Endothelial cell of umbilical vein (primary cell): ENCODE results near the gene ITM2B. TPM values are rescaled to one million over a fixed set of nuclear protein-coding genes. Genes with fewer than 3 reads are reported as not detected.

ENCODE experiments used
- BruUV-seq: library from RNA; stranded (reverse); fragments of 400-500 nt; replicated peaks from 2 replicates; lab custom pipeline; 2021; lab: Mats Ljungman, UMichigan
- CTCF ChIA-PET: fragments of 300-600, 350-600 bp; sonication (Branson Sonifier 250); formaldehyde crosslinking; loops from one replicate; lab custom pipeline; 2021; ENCODE audit warnings: antibody characterized with exemption, inconsistent platforms; lab: Charles Lee
- POLR2A ChIA-PET: fragments of 300-600, 350-600 bp; sonication (Branson Sonifier 250); formaldehyde crosslinking; loops from one replicate; lab custom pipeline; 2021; ENCODE audit warnings: antibody characterized with exemption, inconsistent platforms; lab: Charles Lee
- DNase-seq: peaks from one replicate; pipeline ENCODE4 v3.0.0-alpha.2; 2011; ENCODE audit warnings: low read depth, low spot score
- FAIRE-seq: peaks from 2 replicates; lab custom pipeline; 2011; peaks lifted over from hg19 to GRCh38; lab: Jason Lieb, UNC
- H2AFZ ChIP-seq: 2 replicates; pipeline ENCODE4 v1.6.0; 2012; ENCODE audit warnings: low read depth, low read length, control low read depth, inconsistent platforms
- H3K27ac ChIP-seq: 2 replicates; pipeline ENCODE4 v1.5.1; 2011; ENCODE audit warnings: low read depth, mild to moderate bottlenecking, control low read depth, low read length, moderate library complexity; ENCODE audit not compliant: insufficient read depth
- H3K27me3 ChIP-seq, 2 experiments: 2 replicates each; pipeline versions ENCODE4 v1.6.0 to v1.6.1; 2011; ENCODE audit warnings: low read length in 2 of 2, mixed read lengths in 1 of 2; ENCODE audit not compliant: control insufficient read depth in 2 of 2, insufficient read depth in 2 of 2
- H3K36me3 ChIP-seq, 2 experiments: 2 replicates in 1 of 2; 3 replicates in 1 of 2; pipeline ENCODE4 v1.5.1; 2011; ENCODE audit warnings: low read length in 2 of 2, mild to moderate bottlenecking in 1 of 2, moderate library complexity in 1 of 2; ENCODE audit not compliant: control insufficient read depth in 2 of 2, insufficient read depth in 2 of 2; ENCODE audit errors: extremely low read depth in 1 of 2
- H3K4me1 ChIP-seq: 3 replicates; pipeline ENCODE4 v1.5.1; 2011; ENCODE audit warnings: mild to moderate bottlenecking, low read length; ENCODE audit not compliant: control insufficient read depth, insufficient read depth; ENCODE audit errors: extremely low read depth
- H3K4me2 ChIP-seq: 2 replicates; pipeline ENCODE4 v1.6.1; 2011; ENCODE audit warnings: low read length, control low read depth, mixed read lengths; ENCODE audit not compliant: insufficient read depth
- H3K4me3 ChIP-seq, 3 experiments: fragments of 200-600 bp in 1 of 3; sonication (generic), shearing (Covaris generic) in 1 of 3; replicated peaks in 1 of 3; 2 replicates each; pipeline ENCODE4 v1.5.1; 2011 to 2016; ENCODE audit warnings: control low read depth in 3 of 3, low read length in 3 of 3, mild to moderate bottlenecking in 2 of 3, inconsistent platforms in 1 of 3, low read depth in 1 of 3, moderate library complexity in 1 of 3; ENCODE audit not compliant: insufficient read depth in 1 of 3
- H3K79me2 ChIP-seq: 2 replicates; pipeline ENCODE4 v1.6.0; 2012; ENCODE audit warnings: low read length, inconsistent platforms; ENCODE audit not compliant: control insufficient read depth, insufficient read depth
- H3K9ac ChIP-seq: replicated peaks from 2 replicates; pipeline ENCODE3; 2011; ENCODE audit warnings: low read length, control low read depth; ENCODE audit not compliant: insufficient read depth; ENCODE audit errors: extremely low read depth
- H3K9me1 ChIP-seq: replicated peaks from 3 replicates; pipeline ENCODE4 v1.6.0; 2011; ENCODE audit warnings: mild to moderate bottlenecking, low read length; ENCODE audit not compliant: control insufficient read depth, insufficient read depth; ENCODE audit errors: extremely low read depth
- H3K9me3 ChIP-seq: replicated peaks from 2 replicates; pipeline ENCODE4 v1.5.1; 2012; ENCODE audit warnings: low read length, inconsistent platforms; ENCODE audit not compliant: control insufficient read depth, insufficient read depth
- H4K20me1 ChIP-seq: replicated peaks from 2 replicates; pipeline ENCODE3; 2011; ENCODE audit warnings: mild to moderate bottlenecking, low read length; ENCODE audit not compliant: control insufficient read depth, insufficient read depth; ENCODE audit errors: extremely low read depth
- EZH2 ChIP-seq: IDR thresholded peaks from 2 replicates; pipeline ENCODE4 v1.6.1; 2012; ENCODE audit warnings: borderline replicate concordance, low read depth, mild to moderate bottlenecking, moderate library complexity, low read length, inconsistent platforms; ENCODE audit not compliant: severe bottlenecking
- GATA2 ChIP-seq: IDR thresholded peaks from 2 replicates; pipeline ENCODE4 v1.7.0; 2011; ENCODE audit warnings: low read depth, mild to moderate bottlenecking, moderate library complexity, mixed read lengths, low read length; ENCODE audit not compliant: insufficient read length, insufficient read depth
- JUN ChIP-seq: IDR thresholded peaks from 2 replicates; pipeline ENCODE4 v1.6.1; 2011; ENCODE audit warnings: borderline replicate concordance, low read depth; ENCODE audit not compliant: insufficient read length, insufficient read depth
- POLR2A ChIP-seq: IDR thresholded peaks from 2 replicates; pipeline ENCODE4 v1.6.1; 2012; ENCODE audit warnings: low read depth, mild to moderate bottlenecking, control low read depth, low read length
- POLR2AphosphoS5 ChIP-seq: IDR thresholded peaks from 2 replicates; pipeline ENCODE4 v1.6.1; 2012; ENCODE audit warnings: low read depth, mild to moderate bottlenecking, control low read depth, low read length, moderate library complexity; ENCODE audit not compliant: insufficient read depth
- dilution Hi-C: fragments of 300-500 bp; cut with MboI; formaldehyde crosslinking; loops from one replicate; pipeline ENCODE4 v1.15.0; 2019; ENCODE audit warnings: low sequenced_read_pairs; ENCODE audit not compliant: extremely low pct_ligation_motif_present
- intact Hi-C: fragments of 100-400 bp; cut with micrococcal nuclease; formaldehyde crosslinking; loops from one replicate; pipeline ENCODE4 v1.10.0; 2022
- polyA plus RNA-seq, 4 experiments: library from polyadenylated mRNA; depleted of rRNA in 3 of 4; stranded (reverse) in 3 of 4; unstranded in 1 of 4; fragments of >200 nt; gene quantifications; 2 replicates each; pipeline versions ENCODE4 v1.2.1 to v1.2.3, GENCODE V29; 2011 to 2012; ENCODE audit warnings: missing spikeins in 1 of 4
- total RNA-seq: library from RNA; stranded (reverse); gene quantifications from 2 replicates; pipeline ENCODE4 v1.2.3, GENCODE V29; 2021
- TF ChIP-seq, protein P1 (sequence below), 2 donors: IDR thresholded peaks; 1 replicate in 1 of 2; 2 replicates in 1 of 2; pipeline ENCODE4 v1.5.1; 2011; ENCODE audit warnings: low read length in 2 of 2, mild to moderate bottlenecking in 2 of 2, moderate library complexity in 2 of 2, control low read depth in 1 of 2, inconsistent platforms in 1 of 2, low read depth in 1 of 2; ENCODE audit not compliant: insufficient read depth in 1 of 2; ENCODE audit errors: extremely low read depth in 1 of 2

Gene ITM2B
- total and polyA plus RNA-seq, 2 donors (not counting 3 experiments of a cell fraction or from before 2014, with no cell fraction given): 150 to 271 TPM

DNA sequence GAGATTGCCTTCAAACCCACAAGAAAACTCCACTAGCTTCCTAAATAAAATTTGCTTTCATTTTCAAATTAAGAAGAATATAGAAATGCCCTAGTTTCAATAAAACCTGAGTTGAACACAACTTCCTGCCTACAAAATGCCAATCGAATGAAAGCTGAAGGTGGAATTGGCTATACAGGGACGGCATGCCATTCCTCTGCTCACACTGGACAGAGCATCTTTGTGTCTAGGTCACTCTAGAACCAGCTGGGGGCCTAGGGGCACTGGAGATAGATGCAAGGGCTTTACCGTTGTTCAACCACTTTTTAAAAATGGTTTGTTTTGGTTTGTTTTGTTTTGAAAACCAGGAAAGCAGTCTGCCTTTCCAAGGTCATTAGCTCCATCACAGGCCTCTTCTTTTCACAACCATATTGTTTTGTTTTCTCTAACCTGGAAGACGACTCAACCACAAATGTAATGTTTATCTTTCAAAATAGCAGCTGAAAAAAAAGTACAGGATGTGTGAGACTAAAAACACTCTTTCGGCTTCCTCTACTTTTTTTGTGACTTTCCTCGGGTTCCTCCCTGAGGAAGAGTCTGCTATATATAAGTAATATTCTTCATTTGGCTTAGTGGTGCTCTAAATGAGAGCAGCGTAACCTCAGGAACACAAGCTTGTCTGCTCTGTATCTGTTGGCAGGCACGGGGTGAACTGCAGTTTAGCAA, 11.9 kb upstream of the ITM2B start:
- no TSS peak for BruUV-seq

More for the DNA sequence above, 11.9 kb upstream of the ITM2B start:
- Histone ChIP-seq H3K27ac (no peak overlapping the region), H3K9ac (no peak overlapping the region), H3K4me1 (peaks cover 6% of the 10 kb centered on the region), H3K4me3 (no peak overlapping the region), H3K27me3 (peaks cover 0 to 1% of the 10 kb centered on the region in 2 experiments), H3K36me3 (no peaks in the 10 kb centered on the region), H3K79me2 (no peaks in the 10 kb centered on the region), H3K9me1 (no peaks in the 10 kb centered on the region), H3K9me3 (no peaks in the 10 kb centered on the region), H4K20me1 (no peaks in the 10 kb centered on the region), H2AFZ (no peak overlapping the region), H3K4me2 (peak overlapping the region; percentile 4)
- POLR2A ChIA-PET: no interaction called here
- FAIRE-seq: no peak
- intact Hi-C loops: no loop called here
- TF ChIP-seq POLR2AphosphoS5 (no peak), GATA2 (no peak), EZH2 (no peak), JUN (no peak), POLR2A (no peak)
- TF ChIP-seq, protein P1, sequence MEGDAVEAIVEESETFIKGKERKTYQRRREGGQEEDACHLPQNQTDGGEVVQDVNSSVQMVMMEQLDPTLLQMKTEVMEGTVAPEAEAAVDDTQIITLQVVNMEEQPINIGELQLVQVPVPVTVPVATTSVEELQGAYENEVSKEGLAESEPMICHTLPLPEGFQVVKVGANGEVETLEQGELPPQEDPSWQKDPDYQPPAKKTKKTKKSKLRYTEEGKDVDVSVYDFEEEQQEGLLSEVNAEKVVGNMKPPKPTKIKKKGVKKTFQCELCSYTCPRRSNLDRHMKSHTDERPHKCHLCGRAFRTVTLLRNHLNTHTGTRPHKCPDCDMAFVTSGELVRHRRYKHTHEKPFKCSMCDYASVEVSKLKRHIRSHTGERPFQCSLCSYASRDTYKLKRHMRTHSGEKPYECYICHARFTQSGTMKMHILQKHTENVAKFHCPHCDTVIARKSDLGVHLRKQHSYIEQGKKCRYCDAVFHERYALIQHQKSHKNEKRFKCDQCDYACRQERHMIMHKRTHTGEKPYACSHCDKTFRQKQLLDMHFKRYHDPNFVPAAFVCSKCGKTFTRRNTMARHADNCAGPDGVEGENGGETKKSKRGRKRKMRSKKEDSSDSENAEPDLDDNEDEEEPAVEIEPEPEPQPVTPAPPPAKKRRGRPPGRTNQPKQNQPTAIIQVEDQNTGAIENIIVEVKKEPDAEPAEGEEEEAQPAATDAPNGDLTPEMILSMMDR (IDR thresholded peaks at IDR 0.05; ENCODE audit: extremely low read depth in 1 of 2, insufficient read depth in 1 of 2, low read depth in 1 of 2, low read length in 2 of 2): no peak
- DNase-seq: peak; percentile 41
- CTCF ChIA-PET: interaction anchor here (1.0 to 1.8 kb wide), 3 partner anchors 8 to 359 kb away, joined by 3 to 5 read pairs (median 4); partner anchors contain the start of gene ITM2B
- dilution Hi-C loops: no loop called here
